CD14-positive monocyte (primary cell): ENCODE measurements around the gene PAPSS2. TPM values are rescaled to one million over a fixed set of nuclear protein-coding genes. Genes with fewer than 3 reads are reported as not detected.
A peak's percentile ranks its signal among the peaks of the same experiment; 100 is the strongest.
"Not testable (repeated sequence)": the region's sequence is repeated elsewhere in the genome, so short reads cannot be mapped to it uniquely, and the experiment has no call there.

ENCODE experiments used
- DNase-seq, 3 donors: peaks; one replicate each; pipeline ENCODE4 v3.0.0-alpha.2; 2011 to 2022
- H2AFZ ChIP-seq: 2 replicates; pipeline ENCODE4 v1.6.0; 2012; ENCODE audit warnings: mild to moderate bottlenecking, low read depth, low read length, inconsistent platforms; ENCODE audit not compliant: insufficient read depth, poor library complexity, severe bottlenecking
- H3K27ac ChIP-seq, 2 donors: 1 replicate in 1 of 2; 2 replicates in 1 of 2; pipeline ENCODE4 v1.5.1; 2012 to 2013; ENCODE audit warnings: low read length in 2 of 2, control low read depth in 1 of 2, inconsistent platforms in 1 of 2, low read depth in 1 of 2, mild to moderate bottlenecking in 1 of 2
- H3K27me3 ChIP-seq, 2 donors: one replicate each; pipeline versions ENCODE4 v1.6.0 to v1.6.1; 2011 to 2013; ENCODE audit warnings: low read length in 2 of 2; ENCODE audit not compliant: control insufficient read depth in 2 of 2, insufficient read depth in 2 of 2
- H3K36me3 ChIP-seq, 2 donors: replicated peaks in 1 of 2; 1 replicate in 1 of 2; 2 replicates in 1 of 2; pipeline versions ENCODE4 v1.5.1 to v1.6.1; 2012 to 2013; ENCODE audit warnings: low read length in 2 of 2, control low read depth in 1 of 2, inconsistent platforms in 1 of 2, mild to moderate bottlenecking in 1 of 2; ENCODE audit not compliant: insufficient read depth in 2 of 2, control insufficient read depth in 1 of 2
- H3K4me1 ChIP-seq, 2 donors: 1 replicate in 1 of 2; 2 replicates in 1 of 2; pipeline versions ENCODE4 v1.5.1 to v1.6.1; 2012 to 2013; ENCODE audit warnings: low read length in 2 of 2, control low read depth in 1 of 2, inconsistent platforms in 1 of 2, mild to moderate bottlenecking in 1 of 2, moderate library complexity in 1 of 2; ENCODE audit not compliant: insufficient read depth in 2 of 2, control insufficient read depth in 1 of 2
- H3K4me2 ChIP-seq: replicated peaks from 2 replicates; pipeline ENCODE3; 2012; ENCODE audit warnings: low read length, moderate library complexity, mild to moderate bottlenecking; ENCODE audit not compliant: poor library complexity, severe bottlenecking; ENCODE audit errors: extremely low read depth
- H3K4me3 ChIP-seq, 3 experiments: fragments of 200-600 bp in 1 of 3; sonication (generic) in 1 of 3; replicated peaks in 1 of 3; 1 replicate in 2 of 3; 2 replicates in 1 of 3; pipeline ENCODE4 v1.5.1; 2011 to 2013; ENCODE audit warnings: low read length in 3 of 3, mild to moderate bottlenecking in 3 of 3, control low read depth in 2 of 3, low read depth in 2 of 3, inconsistent platforms in 1 of 3, moderate library complexity in 1 of 3
- H3K79me2 ChIP-seq: 2 replicates; pipeline ENCODE4 v1.6.0; 2012; ENCODE audit warnings: mild to moderate bottlenecking, control low read depth, inconsistent platforms, low read length, moderate library complexity; ENCODE audit not compliant: insufficient read depth
- H3K9ac ChIP-seq: 2 replicates; pipeline ENCODE4 v1.6.0; 2017; ENCODE audit warnings: low read length, mild to moderate bottlenecking; ENCODE audit not compliant: insufficient read depth, poor library complexity, severe bottlenecking
- H3K9me3 ChIP-seq, 2 donors: replicated peaks in 1 of 2; 1 replicate in 1 of 2; 2 replicates in 1 of 2; pipeline versions ENCODE4 v1.5.1 to v1.6.1; 2012 to 2013; ENCODE audit warnings: low read length in 2 of 2, control low read depth in 1 of 2; ENCODE audit not compliant: control insufficient read depth in 1 of 2, insufficient read depth in 1 of 2
- H4K20me1 ChIP-seq: 2 replicates; pipeline ENCODE4 v1.6.0; 2012; ENCODE audit warnings: mild to moderate bottlenecking, low read length, control low read depth, moderate library complexity; ENCODE audit not compliant: insufficient read depth
- H3K27ac Mint-ChIP-seq, 7 donors: one replicate each; pipeline ENCODE4 v1.8.0; 2020; ENCODE audit warnings: mild to moderate bottlenecking in 7 of 7, mixed read lengths in 7 of 7, moderate library complexity in 6 of 7, inconsistent platforms in 2 of 7
- H3K27me3 Mint-ChIP-seq, 3 donors: one replicate each; pipeline ENCODE4 v1.8.0; 2021 to 2022; ENCODE audit warnings: low read depth in 3 of 3, mild to moderate bottlenecking in 3 of 3, mixed read lengths in 3 of 3, moderate library complexity in 3 of 3, inconsistent platforms in 1 of 3
- H3K36me3 Mint-ChIP-seq, 2 donors: one replicate each; pipeline ENCODE4 v1.8.0; 2020; ENCODE audit warnings: mixed read lengths in 2 of 2, inconsistent platforms in 1 of 2, mild to moderate bottlenecking in 1 of 2
- H3K4me1 Mint-ChIP-seq: one replicate; pipeline ENCODE4 v1.8.0; 2020; ENCODE audit warnings: mild to moderate bottlenecking, mixed read lengths
- H3K4me3 Mint-ChIP-seq, 2 donors: one replicate each; pipeline ENCODE4 v1.8.0; 2020; ENCODE audit warnings: mild to moderate bottlenecking in 2 of 2, mixed read lengths in 2 of 2, moderate library complexity in 1 of 2
- H3K9me3 Mint-ChIP-seq, 7 donors: one replicate each; pipeline ENCODE4 v1.8.0; 2020 to 2022; ENCODE audit warnings: mixed read lengths in 7 of 7, mild to moderate bottlenecking in 6 of 7, moderate library complexity in 6 of 7, inconsistent platforms in 2 of 7
- CTCF ChIP-seq: fragments of 200-600 bp; IDR thresholded peaks from one replicate; pipeline ENCODE4 v1.8.0; 2022; ENCODE audit warnings: antibody characterized with exemption, mild to moderate bottlenecking
- WGBS: methylation state at CpG from one replicate; pipeline ENCODE4 v1.1.5; 2013; ENCODE audit warnings: missing lambda C conversion rate; ENCODE audit not compliant: insufficient coverage; 5-methylcytosine and 5-hydroxymethylcytosine counted together
- intact Hi-C, 2 donors: fragments of 100-400 bp; cut with micrococcal nuclease; formaldehyde crosslinking; loops; one replicate each; pipeline versions ENCODE4 v1.15.0 to v1.15.1; 2023
- polyA plus RNA-seq, 3 donors: library from polyadenylated mRNA; depleted of rRNA in 1 of 3; unstranded in 2 of 3; stranded (reverse) in 1 of 3; fragments of 300-500 nt in 2 of 3; fragments of >200 nt in 1 of 3; fragmentation: Illumina TruSeq in 2 of 3; gene quantifications; 1 replicate in 2 of 3; 2 replicates in 1 of 3; pipeline ENCODE4 v1.2.3, GENCODE V29; 2012 to 2021

PAPSS2 gene
- polyA plus RNA-seq, 3 donors: 3.5 to 6.5 (median 6.2) TPM

GRCh38 chr10:87733081-87733480 is 73.4 kb downstream of the PAPSS2 start:
- Histone ChIP-seq H3K4me2 (no peak overlapping the region), H3K4me3 (no peak overlapping the region), H2AFZ (no peak overlapping the region), H4K20me1 (no peaks in the 10 kb centered on the region), H3K9ac (no peak overlapping the region), H3K27me3 (no peaks in the 10 kb centered on the region), H3K36me3 (no peaks in the 10 kb centered on the region), H3K4me1 (peaks cover 14 to 15% of the 10 kb centered on the region in 2 donors), H3K79me2 (no peaks in the 10 kb centered on the region), H3K27ac (no peak overlapping the region), H3K9me3 (no peaks in the 10 kb centered on the region)
- Mint-ChIP-seq H3K9me3 (no peaks in the 10 kb centered on the region), H3K4me3 (no peak overlapping the region), H3K4me1 (peaks cover 19% of the 10 kb centered on the region), H3K27ac (no peak overlapping the region), H3K36me3 (peaks cover 0 to 3% of the 10 kb centered on the region in 2 donors), H3K27me3 (no peaks in the 10 kb centered on the region)
- no peak for DNase-seq
- 86% methylated on average over 2 of the region's 5 CpGs for WGBS
- intact Hi-C loops: no loop called here
- no peak for TF ChIP-seq CTCF

GRCh38 chr10:87734987-87735827 is 75.5 kb downstream of the PAPSS2 start:
- H3K79me2 ChIP-seq: no peaks in the 10 kb centered on the region
- H3K27ac ChIP-seq: no peak overlapping the region
- Mint-ChIP-seq H3K27ac (peak overlapping the region in 6 of 7 donors; percentile 30 to 75 (median 54)), H3K4me1 (peaks cover 28% of the 10 kb centered on the region), H3K36me3 (peaks cover 0 to 3% of the 10 kb centered on the region in 2 donors), H3K4me3 (peak overlapping the region in 1 of 2 donors; percentile 37), H3K27me3 (no peaks in the 10 kb centered on the region), H3K9me3 (peaks cover 0 to 3% (median 0%) of the 10 kb centered on the region in 7 donors)
- H3K9ac ChIP-seq: no peak overlapping the region
- WGBS: 50% methylated on average over 1 of the region's 7 CpGs
- H3K27me3 ChIP-seq: no peaks in the 10 kb centered on the region
- H4K20me1 ChIP-seq: no peaks in the 10 kb centered on the region
- peak overlapping the region; percentile 4 for H2AFZ ChIP-seq
- peak; percentile 87 for TF ChIP-seq CTCF
- H3K4me1 ChIP-seq: peaks cover 25 to 28% of the 10 kb centered on the region in 2 donors
- H3K9me3 ChIP-seq: no peaks in the 10 kb centered on the region
- H3K4me2 ChIP-seq: no peak overlapping the region
- H3K4me3 ChIP-seq: peak overlapping the region in 1 of 3 experiments; percentile 7
- H3K36me3 ChIP-seq: no peaks in the 10 kb centered on the region
- peak; percentile 9 to 34 (median 30) for DNase-seq
- intact Hi-C loops: loop anchor here in 1 of 2 donors (5.0 kb wide), 1 partner anchor 78 kb away; the partner anchor contains the start of gene PAPSS2

DNA sequence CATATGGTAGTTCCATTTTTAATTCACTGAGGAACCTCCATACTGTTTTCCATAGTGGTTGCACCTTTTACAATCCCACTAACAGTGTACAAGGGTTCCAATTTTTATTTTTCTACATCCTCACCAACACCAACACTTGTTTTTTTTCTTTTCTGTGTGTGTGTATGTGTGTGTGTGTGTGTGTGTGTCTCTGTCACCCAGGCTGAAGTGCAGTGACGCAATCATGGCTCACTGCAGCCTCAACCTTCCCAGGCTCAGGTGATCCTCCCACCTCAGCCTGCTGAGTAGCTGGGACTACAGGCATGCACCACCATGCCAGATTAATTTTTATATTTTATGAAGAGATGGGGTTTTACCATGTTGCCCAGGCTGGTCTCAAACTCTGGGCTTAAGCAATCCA is 78.6 kb downstream of the PAPSS2 start:
- not testable (repeated sequence) for H3K9me3 Mint-ChIP-seq, H3K27me3 ChIP-seq, H3K79me2 ChIP-seq, H3K9me3 ChIP-seq, H3K36me3 ChIP-seq, H2AFZ ChIP-seq, H3K9ac ChIP-seq, DNase-seq, H3K4me3 Mint-ChIP-seq, H3K27me3 Mint-ChIP-seq, H3K27ac Mint-ChIP-seq, H3K27ac ChIP-seq, H3K4me3 ChIP-seq, H4K20me1 ChIP-seq, H3K36me3 Mint-ChIP-seq, H3K4me2 ChIP-seq
- H3K4me1 ChIP-seq: peaks cover 46 to 56% of the 10 kb centered on the region in 2 donors
- no CpG with 5 or more reads among the region's 1 CpG for WGBS
- H3K4me1 Mint-ChIP-seq: peaks cover 48% of the 10 kb centered on the region
- intact Hi-C loops: loop anchor here in 1 of 2 donors (5.0 kb wide), 1 partner anchor 81 kb away; the partner anchor contains the start of gene PAPSS2
